ENCODE results near the gene CXCL8. TPM values are rescaled to one million over a fixed set of nuclear protein-coding genes. Genes with fewer than 3 reads are reported as not detected.

The CXCL8 gene
- total and polyA plus RNA-seq, 5 experiments from 2014 or later = 0.09 to 1.2 (median 0.67) TPM; not detected in 1

DNA sequence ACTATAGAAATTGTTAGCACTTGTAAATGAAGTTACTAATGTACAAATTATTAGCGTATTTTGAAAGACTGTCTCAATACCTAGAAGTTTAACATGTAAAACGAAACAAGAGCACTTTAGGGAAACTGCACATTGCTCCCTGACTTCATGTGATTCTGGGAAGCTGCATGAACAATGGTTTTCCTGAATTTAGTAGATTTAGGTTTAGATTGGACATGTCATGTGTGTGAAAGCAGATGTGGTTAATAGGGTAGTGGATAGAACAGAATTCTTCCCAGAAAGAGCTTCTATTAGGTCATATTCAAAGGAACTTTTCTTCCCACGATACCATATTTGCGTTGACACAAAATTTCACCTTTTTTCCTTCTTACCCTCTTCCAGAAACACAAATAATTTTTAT lies 14.9 kb upstream of the CXCL8 start:
- H3K27ac Mint-ChIP-seq = no peak overlapping the region
- ATAC-seq (no peak), DNase-seq (no peak)
- H3K27me3 Mint-ChIP-seq = no peaks in the 10 kb centered on the region
- no peak overlapping the region for H3K4me3 Mint-ChIP-seq
- no peaks in the 10 kb centered on the region for H3K9me3 Mint-ChIP-seq
- H3K36me3 Mint-ChIP-seq = no peaks in the 10 kb centered on the region
- POLR2A ChIA-PET = no interaction called here
- H3K4me1 Mint-ChIP-seq = no peaks in the 10 kb centered on the region

DNA sequence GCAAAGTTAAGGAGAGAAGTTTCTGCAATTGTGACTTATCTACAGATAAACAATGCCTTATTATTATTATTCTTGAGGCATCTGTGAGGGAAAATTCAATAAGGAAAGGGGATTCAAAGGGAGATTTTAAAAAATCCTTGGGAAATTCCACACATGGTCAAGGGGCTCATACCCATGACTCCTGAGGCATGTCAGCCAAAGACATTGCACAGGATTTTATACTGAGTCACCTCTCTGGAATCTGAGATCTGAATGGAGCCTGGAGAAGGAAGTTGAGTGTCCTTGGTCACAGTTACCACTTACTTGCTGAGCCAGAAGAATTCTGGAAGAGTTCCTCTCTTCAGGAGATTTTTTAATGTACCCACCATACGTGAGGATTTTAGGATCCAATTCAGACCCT lies 14.4 kb upstream of the CXCL8 start:
- DNase-seq (no peak), ATAC-seq (no peak)
- POLR2A ChIA-PET = no interaction called here
- no peaks in the 10 kb centered on the region for H3K4me1 Mint-ChIP-seq
- H3K27me3 Mint-ChIP-seq = no peaks in the 10 kb centered on the region
- H3K9me3 Mint-ChIP-seq = no peaks in the 10 kb centered on the region
- H3K27ac Mint-ChIP-seq = no peak overlapping the region
- no peaks in the 10 kb centered on the region for H3K36me3 Mint-ChIP-seq
- no peak overlapping the region for H3K4me3 Mint-ChIP-seq

DNA sequence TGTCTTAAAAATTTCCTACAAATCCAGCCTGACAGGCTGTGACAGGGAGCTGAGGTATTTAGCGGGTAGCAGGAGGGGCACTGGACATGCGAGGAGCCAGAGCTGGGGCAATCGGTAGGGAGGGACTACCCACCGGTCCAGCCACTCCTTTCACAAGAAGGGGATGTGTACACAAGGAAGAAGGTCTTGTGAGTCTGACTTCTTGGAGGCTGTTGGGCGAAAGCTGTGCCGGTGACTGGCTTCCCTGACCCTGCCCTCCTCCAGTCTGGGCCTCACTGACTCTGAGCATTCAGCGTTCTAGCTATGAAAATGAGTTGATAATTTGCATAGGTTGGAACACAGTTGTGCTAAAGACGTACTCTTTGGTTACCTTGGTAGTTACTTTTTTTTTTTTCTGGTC lies 12.7 kb upstream of the CXCL8 start:
- ATAC-seq (no peak), DNase-seq (no peak)
- no peaks in the 10 kb centered on the region for H3K9me3 Mint-ChIP-seq
- H3K4me3 Mint-ChIP-seq = no peak overlapping the region
- no peak overlapping the region for H3K27ac Mint-ChIP-seq
- H3K27me3 Mint-ChIP-seq = peaks cover 0 to 12% (median 4%) of the 10 kb centered on the region in 5 donors
- POLR2A ChIA-PET = no interaction called here
- no peaks in the 10 kb centered on the region for H3K36me3 Mint-ChIP-seq
- peaks cover 0 to 7% (median 0%) of the 10 kb centered on the region in 4 donors for H3K4me1 Mint-ChIP-seq

DNA sequence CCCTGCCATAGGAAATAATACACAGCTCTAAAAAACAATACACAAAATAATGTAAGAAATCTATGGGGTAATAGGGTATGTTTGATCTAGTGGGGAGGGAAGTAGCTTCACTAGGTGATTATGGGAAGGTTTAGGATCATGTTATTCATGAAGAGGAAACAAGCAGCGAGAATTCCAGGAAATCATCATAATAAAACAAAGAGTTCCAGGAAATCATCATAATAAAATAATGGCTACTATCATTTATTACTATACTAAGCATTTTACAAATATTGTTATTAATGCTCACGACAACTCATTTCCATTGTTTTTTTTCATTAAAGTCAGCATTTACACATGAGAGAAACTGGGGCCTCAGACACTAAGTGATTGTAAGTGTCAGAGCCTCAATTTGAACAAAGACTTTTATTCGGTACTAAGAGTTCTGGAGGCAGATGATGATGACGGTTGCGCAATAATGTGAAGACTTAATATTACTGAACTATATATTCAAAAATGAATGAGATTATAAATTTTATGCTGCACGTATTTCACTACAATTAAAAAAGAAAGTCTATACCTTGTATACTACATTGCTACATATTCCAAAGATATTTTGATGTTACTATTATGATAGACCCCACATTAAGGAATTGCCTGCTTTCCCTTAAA lies 12.2 kb upstream of the CXCL8 start:
- Mint-ChIP-seq H3K4me3 (no peak overlapping the region), H3K36me3 (no peaks in the 10 kb centered on the region), H3K9me3 (no peaks in the 10 kb centered on the region), H3K27ac (no peak overlapping the region), H3K27me3 (peaks cover 0 to 12% (median 4%) of the 10 kb centered on the region in 5 donors), H3K4me1 (peaks cover 0 to 7% (median 0%) of the 10 kb centered on the region in 4 donors)
- POLR2A ChIA-PET = no interaction called here
- ATAC-seq (no peak), DNase-seq (no peak)

DNA sequence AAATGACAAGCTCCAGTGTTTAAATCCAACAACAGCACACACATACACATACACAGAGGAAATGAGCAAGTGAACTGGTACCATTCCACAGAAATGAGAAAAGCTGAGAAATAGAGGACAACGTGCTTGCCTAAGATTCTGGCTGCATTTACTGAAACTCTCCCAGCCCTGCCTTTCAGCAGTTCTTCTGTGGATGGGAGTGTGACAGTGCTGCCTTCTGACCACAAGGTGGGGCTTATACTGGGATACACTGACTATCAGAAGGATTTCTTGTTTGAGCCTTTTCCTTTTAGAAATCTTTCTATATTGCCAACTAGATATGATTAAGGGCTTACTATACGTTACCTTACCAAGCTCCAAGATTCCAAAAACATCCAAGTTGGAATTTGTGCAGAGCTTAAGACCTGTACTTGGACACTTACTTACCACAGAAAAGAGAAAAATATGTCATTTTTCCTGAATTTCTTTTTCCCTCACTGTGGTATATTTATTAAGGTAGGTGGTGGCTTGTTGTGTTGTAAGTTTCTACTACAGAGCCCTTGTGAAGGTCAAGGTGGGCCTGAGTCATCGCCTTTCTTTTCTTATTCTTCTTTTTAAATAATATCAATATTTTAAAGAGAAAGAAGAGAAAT lies 10.7 kb upstream of the CXCL8 start:
- no peaks in the 10 kb centered on the region for H3K36me3 Mint-ChIP-seq
- peaks cover 0 to 12% (median 4%) of the 10 kb centered on the region in 5 donors for H3K27me3 Mint-ChIP-seq
- no peak overlapping the region for H3K4me3 Mint-ChIP-seq
- no peaks in the 10 kb centered on the region for H3K9me3 Mint-ChIP-seq
- no peak for ATAC-seq
- H3K27ac Mint-ChIP-seq = no peak overlapping the region
- no peak for DNase-seq
- POLR2A ChIA-PET = no interaction called here
- peaks cover 0 to 7% (median 0%) of the 10 kb centered on the region in 4 donors for H3K4me1 Mint-ChIP-seq

DNA sequence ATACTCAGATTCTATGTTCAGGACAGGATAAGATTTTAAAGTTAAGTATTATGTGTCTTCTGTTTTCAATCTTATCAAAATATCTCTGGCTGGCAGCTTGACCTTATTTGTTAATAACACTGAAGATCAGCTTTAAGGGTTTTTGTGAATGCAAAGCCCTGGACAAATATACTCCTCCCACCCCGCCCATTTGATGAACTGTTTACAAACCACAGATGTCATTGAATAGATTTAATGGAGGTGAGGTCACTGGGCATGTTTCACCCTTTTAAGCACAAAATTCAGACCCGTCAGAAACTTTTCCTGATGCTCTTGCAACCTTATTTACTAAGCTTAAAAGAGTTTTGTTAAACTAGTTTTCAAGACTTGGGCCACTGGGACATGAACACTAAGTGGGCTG lies 10.1 kb upstream of the CXCL8 start:
- Mint-ChIP-seq H3K4me3 (no peak overlapping the region), H3K36me3 (no peaks in the 10 kb centered on the region), H3K9me3 (no peaks in the 10 kb centered on the region), H3K27me3 (peaks cover 0 to 12% (median 4%) of the 10 kb centered on the region in 5 donors), H3K27ac (no peak overlapping the region), H3K4me1 (peaks cover 0 to 7% (median 0%) of the 10 kb centered on the region in 4 donors)
- DNase-seq (no peak), ATAC-seq (no peak)
- POLR2A ChIA-PET = no interaction called here

DNA sequence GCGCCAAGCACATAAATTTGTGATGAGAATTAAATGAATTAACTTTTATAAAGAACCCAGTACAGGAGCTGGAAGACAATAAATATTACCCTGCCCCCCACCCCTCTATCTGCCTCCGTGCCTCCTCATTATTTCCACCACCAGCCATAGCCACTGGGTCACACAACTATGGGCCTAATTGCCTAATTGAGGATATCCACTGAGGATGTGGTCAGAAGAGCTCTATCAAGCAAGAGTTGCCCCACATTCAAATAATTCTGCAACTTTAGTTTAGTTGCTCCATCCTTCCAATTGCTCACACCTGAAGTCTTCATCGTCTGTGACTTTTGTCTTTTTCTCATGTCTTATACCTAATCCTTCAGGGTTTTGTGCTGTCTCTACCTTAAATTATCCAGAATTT lies 9.5 kb upstream of the CXCL8 start:
- Mint-ChIP-seq H3K4me1 (peaks cover 0 to 7% (median 0%) of the 10 kb centered on the region in 4 donors), H3K9me3 (no peaks in the 10 kb centered on the region), H3K36me3 (no peaks in the 10 kb centered on the region), H3K27ac (no peak overlapping the region), H3K4me3 (no peak overlapping the region), H3K27me3 (peaks cover 0 to 12% (median 4%) of the 10 kb centered on the region in 5 donors)
- no peak for ATAC-seq
- no peak for DNase-seq
- POLR2A ChIA-PET = no interaction called here

DNA sequence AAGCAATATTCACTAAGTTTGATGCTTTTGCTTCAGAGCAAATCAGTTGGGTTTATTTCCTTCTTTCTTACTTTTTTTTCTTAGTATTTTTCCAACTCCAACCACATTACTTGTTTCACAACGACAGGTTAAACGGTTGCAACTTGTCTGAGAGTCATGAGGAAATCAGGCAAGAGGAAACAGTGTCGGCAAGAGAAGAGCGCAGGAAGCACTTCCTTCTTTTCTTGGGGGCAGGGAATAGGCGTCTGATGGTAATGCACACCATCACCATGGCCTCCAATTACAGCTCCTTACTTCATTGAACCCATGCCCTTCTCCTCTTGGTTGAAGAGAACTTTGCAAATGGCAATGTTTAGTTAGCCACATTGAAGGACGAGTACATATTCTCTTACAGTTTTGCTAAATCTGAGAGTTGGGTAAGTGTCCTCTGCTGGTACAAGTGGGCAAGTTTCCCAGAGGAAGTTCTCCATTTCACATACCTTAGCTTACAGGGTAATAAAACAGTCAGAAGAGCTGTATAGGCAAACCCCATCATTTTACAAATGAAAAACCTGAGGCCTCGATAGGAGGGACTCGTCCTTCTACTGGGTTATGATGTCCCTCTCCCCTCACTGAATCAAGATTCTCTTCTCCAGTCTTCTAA lies 8.3 kb upstream of the CXCL8 start:
- DNase-seq = no peak
- ATAC-seq = no peak
- POLR2A ChIA-PET = no interaction called here
- no peak overlapping the region for H3K27ac Mint-ChIP-seq
- H3K36me3 Mint-ChIP-seq = no peaks in the 10 kb centered on the region
- H3K27me3 Mint-ChIP-seq = peaks cover 0 to 12% (median 4%) of the 10 kb centered on the region in 5 donors
- H3K4me1 Mint-ChIP-seq = peaks cover 0 to 7% (median 0%) of the 10 kb centered on the region in 4 donors
- no peaks in the 10 kb centered on the region for H3K9me3 Mint-ChIP-seq
- no peak overlapping the region for H3K4me3 Mint-ChIP-seq

DNA sequence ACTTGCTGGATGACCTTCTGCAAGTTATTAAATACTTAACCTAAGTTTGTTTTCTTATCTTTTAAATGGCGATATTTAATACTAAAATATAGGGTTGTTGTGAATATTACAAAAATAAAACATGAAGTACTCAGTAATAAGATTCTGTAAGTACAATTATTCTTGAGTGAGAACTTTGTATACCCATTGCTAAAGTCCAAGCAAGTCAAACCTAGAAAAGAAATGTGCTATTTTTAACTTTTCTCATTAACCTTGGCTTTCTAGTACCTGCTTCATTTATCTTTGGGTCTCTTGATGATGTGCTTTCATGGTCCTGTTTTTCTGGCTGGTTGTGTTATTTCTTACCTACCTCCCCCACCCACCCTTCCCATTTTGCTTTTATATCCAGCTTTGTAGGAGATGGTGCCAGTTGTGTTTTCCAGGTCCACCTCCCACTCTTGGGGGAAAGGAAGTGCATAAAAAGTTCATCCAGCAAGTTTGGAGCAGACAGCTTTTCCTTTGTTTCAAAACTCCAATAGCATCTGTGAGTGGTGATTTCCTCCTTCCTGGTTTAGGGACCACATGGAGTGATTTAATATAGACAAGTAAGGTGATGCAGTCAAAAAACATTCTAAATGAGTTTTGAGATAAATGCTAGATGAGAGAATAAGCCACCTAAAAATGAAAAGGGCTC lies 7.5 kb upstream of the CXCL8 start:
- ATAC-seq (no peak), DNase-seq (no peak)
- Mint-ChIP-seq H3K4me3 (no peak overlapping the region), H3K27ac (no peak overlapping the region), H3K9me3 (peaks cover 0 to 4% (median 0%) of the 10 kb centered on the region in 9 donors), H3K27me3 (peaks cover 0 to 12% (median 4%) of the 10 kb centered on the region in 5 donors), H3K4me1 (peaks cover 0 to 7% (median 0%) of the 10 kb centered on the region in 4 donors), H3K36me3 (peaks cover 0 to 4% (median 0%) of the 10 kb centered on the region in 3 donors)
- POLR2A ChIA-PET = no interaction called here

DNA sequence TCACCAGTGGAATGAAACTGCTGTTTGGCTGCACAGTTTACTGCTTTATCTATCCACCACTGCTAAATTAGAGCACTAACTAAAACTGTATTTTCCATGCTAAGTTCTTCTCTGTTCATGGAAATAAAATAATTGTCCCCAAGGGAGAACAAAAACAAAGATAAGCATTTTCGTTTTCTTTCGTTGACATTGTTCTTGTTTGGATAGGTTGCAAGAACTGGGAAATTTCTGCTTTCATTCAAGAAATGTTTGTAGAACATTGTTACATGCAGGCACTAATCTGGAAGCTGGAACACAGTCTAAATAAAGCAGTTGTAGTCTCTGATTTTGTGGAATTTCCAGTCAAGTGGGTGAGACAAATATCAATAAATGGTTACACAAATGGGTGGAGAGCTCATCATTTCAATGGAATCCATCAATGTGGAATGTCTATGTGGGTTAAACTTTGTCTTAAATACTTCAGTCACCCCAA lies 5.8 kb upstream of the CXCL8 start:
- ATAC-seq = no peak
- Mint-ChIP-seq H3K36me3 (peaks cover 0 to 4% (median 0%) of the 10 kb centered on the region in 3 donors), H3K4me3 (no peak overlapping the region), H3K27me3 (peaks cover under 1 to 12% (median 4%) of the 10 kb centered on the region in 5 donors), H3K27ac (no peak overlapping the region), H3K9me3 (peaks cover 0 to 4% (median 0%) of the 10 kb centered on the region in 9 donors), H3K4me1 (peaks cover 0 to 7% (median under 1%) of the 10 kb centered on the region in 4 donors)
- no peak for DNase-seq
- POLR2A ChIA-PET = no interaction called here

DNA sequence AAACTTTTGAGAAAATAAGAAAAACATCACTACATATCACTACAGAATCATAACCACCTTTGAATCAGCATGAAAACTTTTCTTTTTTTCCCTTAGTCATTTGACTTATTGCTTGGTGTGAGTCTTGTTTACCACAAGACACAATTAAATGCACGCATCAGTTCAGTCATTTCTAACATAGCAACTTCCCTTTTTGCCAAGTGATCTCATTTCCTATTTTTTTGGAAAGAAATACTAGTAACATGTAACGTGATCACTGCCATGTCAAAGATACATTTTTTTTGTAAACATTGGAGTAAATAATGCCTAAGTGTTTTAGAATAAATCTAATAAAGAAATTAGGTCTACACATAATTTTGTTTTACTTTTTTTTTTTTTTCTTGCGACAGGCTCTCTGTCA lies 5.1 kb upstream of the CXCL8 start:
- Mint-ChIP-seq H3K27me3 (peaks cover 2 to 12% (median 4%) of the 10 kb centered on the region in 5 donors), H3K36me3 (peaks cover 0 to 4% (median 0%) of the 10 kb centered on the region in 3 donors), H3K27ac (no peak overlapping the region), H3K4me3 (no peak overlapping the region), H3K9me3 (peaks cover 0 to 6% (median 0%) of the 10 kb centered on the region in 9 donors), H3K4me1 (peaks cover 0 to 7% (median 2%) of the 10 kb centered on the region in 4 donors)
- DNase-seq (no peak), ATAC-seq (no peak)
- POLR2A ChIA-PET = no interaction called here

DNA sequence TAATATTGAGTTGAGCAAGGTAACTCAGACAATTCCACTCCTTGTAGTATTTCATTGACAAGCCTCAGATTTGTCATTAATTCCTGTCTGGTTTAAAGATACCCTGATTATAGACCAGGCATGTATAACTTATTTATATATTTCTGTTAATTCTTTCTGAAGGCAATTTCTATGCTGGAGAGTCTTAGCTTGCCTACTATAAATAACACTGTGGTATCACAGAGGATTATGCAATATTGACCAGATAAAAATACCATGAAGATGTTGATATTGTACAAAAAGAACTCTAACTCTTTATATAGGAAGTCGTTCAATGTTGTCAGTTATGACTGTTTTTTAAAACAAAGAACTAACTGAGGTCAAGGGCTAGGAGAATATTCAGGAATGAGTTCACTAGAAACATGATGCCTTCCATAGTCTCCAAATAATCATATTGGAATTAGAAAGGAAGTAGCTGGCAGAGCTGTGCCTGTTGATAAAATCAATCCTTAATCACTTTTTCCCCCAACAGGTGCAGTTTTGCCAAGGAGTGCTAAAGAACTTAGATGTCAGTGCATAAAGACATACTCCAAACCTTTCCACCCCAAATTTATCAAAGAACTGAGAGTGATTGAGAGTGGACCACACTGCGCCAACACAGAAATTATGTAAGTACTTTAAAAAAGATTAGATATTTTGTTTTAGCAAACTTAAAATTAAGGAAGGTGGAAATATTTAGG lies 821 bp downstream of the CXCL8 start:
- POLR2A ChIA-PET = no interaction called here
- Mint-ChIP-seq H3K27me3 (peaks cover 0 to 4% (median 0%) of the 10 kb centered on the region in 5 donors), H3K9me3 (peaks cover 0 to 10% (median 2%) of the 10 kb centered on the region in 9 donors), H3K27ac (no peak overlapping the region), H3K4me1 (peaks cover 0 to 4% (median 2%) of the 10 kb centered on the region in 4 donors), H3K4me3 (peak overlapping the region in 1 of 10 donors; percentile 21), H3K36me3 (peaks cover 0 to 4% (median 0%) of the 10 kb centered on the region in 3 donors)
- no peak for DNase-seq
- no peak for ATAC-seq
